Lower leg skin (tissue), 3 donors: ENCODE results near the gene BIN2.

Source experiments
- POLR2A ChIP-seq, 2 donors: fragments of 450-650 bp; IDR thresholded peaks; one replicate each; pipeline ENCODE4 v1.6.1; 2016 to 2017; ENCODE audit warnings: antibody characterized with exemption in 2 of 2, mild to moderate bottlenecking in 1 of 2, moderate library complexity in 1 of 2
- TF ChIP-seq, protein P1 (sequence below), 3 donors: fragments of 450-650 bp; IDR thresholded peaks; one replicate each; pipeline ENCODE4 v1.5.1; 2016; ENCODE audit warnings: antibody characterized with exemption in 3 of 3, mild to moderate bottlenecking in 3 of 3, moderate library complexity in 2 of 3

DNA sequence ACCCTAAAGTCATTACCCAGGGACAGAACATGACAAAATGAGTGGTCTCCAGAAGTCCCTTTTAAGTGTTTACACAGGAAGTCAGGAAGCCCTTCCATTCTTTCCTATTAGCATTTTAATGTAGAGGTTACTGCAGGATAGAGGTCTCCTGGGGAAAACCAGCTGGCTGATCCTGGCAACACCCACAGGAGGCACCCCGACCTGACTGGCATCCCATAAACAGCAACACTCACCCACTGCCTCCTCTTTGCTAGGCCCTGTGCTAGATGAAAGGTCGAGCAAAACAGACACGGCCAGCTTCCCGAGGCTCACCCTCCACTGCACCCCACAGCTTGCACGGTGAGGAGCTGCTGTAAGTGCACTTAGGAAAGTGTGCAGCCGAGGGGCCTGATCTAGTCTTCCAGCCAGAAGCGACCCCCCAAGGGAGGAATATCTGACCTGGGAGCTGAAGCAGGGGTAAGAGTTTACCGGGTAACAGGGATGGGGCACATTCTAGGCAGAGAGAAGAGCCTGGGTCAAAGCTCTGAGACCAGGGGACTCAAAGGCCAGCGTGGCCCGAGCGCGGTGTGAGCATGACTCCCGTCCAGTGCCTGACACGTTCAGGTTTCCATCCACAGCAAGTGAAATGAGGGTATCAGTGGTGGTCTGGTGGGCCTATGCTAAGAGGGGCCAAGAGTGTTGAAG, 76.3 kb downstream of the BIN2 start:
- no peak for TF ChIP-seq POLR2A (IDR thresholded peaks at IDR 0.05)
- TF ChIP-seq, protein P1, sequence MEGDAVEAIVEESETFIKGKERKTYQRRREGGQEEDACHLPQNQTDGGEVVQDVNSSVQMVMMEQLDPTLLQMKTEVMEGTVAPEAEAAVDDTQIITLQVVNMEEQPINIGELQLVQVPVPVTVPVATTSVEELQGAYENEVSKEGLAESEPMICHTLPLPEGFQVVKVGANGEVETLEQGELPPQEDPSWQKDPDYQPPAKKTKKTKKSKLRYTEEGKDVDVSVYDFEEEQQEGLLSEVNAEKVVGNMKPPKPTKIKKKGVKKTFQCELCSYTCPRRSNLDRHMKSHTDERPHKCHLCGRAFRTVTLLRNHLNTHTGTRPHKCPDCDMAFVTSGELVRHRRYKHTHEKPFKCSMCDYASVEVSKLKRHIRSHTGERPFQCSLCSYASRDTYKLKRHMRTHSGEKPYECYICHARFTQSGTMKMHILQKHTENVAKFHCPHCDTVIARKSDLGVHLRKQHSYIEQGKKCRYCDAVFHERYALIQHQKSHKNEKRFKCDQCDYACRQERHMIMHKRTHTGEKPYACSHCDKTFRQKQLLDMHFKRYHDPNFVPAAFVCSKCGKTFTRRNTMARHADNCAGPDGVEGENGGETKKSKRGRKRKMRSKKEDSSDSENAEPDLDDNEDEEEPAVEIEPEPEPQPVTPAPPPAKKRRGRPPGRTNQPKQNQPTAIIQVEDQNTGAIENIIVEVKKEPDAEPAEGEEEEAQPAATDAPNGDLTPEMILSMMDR (IDR thresholded peaks at IDR 0.05) = no peak
